Epithelial cell of esophagus (primary cell): ENCODE results near the gene WDR44.
A peak's percentile ranks its signal among the peaks of the same experiment; 100 is the strongest.

Source experiments
- DNase-seq: peaks from one replicate; pipeline ENCODE4 v3.0.0; 2010; ENCODE audit warnings: low read depth
- H3K4me3 ChIP-seq: 2 replicates; pipeline ENCODE4 v1.5.1; 2011; ENCODE audit warnings: mild to moderate bottlenecking, low read length, control low read depth
- CTCF ChIP-seq: IDR thresholded peaks from 2 replicates; pipeline ENCODE4 v1.5.1; 2011; ENCODE audit warnings: low read depth, mild to moderate bottlenecking, low read length, control low read depth, inconsistent platforms; ENCODE audit not compliant: insufficient read depth; ENCODE audit errors: missing control alignments

The WDR44 gene

GRCh38 chrX:118423558-118423957 lies 77.7 kb downstream of the WDR44 start:
- no peak overlapping the region for H3K4me3 ChIP-seq
- TF ChIP-seq CTCF: no peak
- DNase-seq: no peak

GRCh38 chrX:118432799-118433198 lies 86.9 kb downstream of the WDR44 start:
- DNase-seq: no peak
- no peak overlapping the region for H3K4me3 ChIP-seq
- no peak for TF ChIP-seq CTCF

- no peak for TF ChIP-seq CTCF
- no peak for DNase-seq
Observed at GRCh38 chrX:118437283-118437682, 91.4 kb downstream of the WDR44 start.

GRCh38 chrX:118448273-118448783 lies 102.4 kb downstream of the WDR44 start:
- no peak for TF ChIP-seq CTCF
- no peak for DNase-seq
- no peak overlapping the region for H3K4me3 ChIP-seq

More at GRCh38 chrX:118437283-118437682, 91.4 kb downstream of the WDR44 start:
- no peak overlapping the region for H3K4me3 ChIP-seq

- no peak for DNase-seq
- no peak for TF ChIP-seq CTCF
- no peak overlapping the region for H3K4me3 ChIP-seq
Observed at GRCh38 chrX:118455013-118455412, 109.1 kb downstream of the WDR44 start.

GRCh38 chrX:118459494-118459893 lies 113.6 kb downstream of the WDR44 start:
- no peak overlapping the region for H3K4me3 ChIP-seq
- peak; percentile 59 for TF ChIP-seq CTCF
- DNase-seq: peak; percentile 28

- no peak for TF ChIP-seq CTCF
- H3K4me3 ChIP-seq: no peak overlapping the region
- DNase-seq: no peak
Observed at GRCh38 chrX:118464501-118464900, 118.6 kb downstream of the WDR44 start.
